Loucy (cell line): ENCODE data around the gene JPH2.

ENCODE experiments used
- H2AFZ ChIP-seq: fragments of 200-600 bp; sonication (generic); 2 replicates; pipeline ENCODE4 v1.6.0; 2016; ENCODE audit warnings: antibody characterized with exemption, mild to moderate bottlenecking, low read length, moderate library complexity
- H3F3A ChIP-seq: fragments of 200-600 bp; 2 replicates; pipeline ENCODE4 v1.6.0; 2016; ENCODE audit warnings: antibody characterized with exemption, low read depth, mild to moderate bottlenecking
- H3K27me3 ChIP-seq: fragments of 200-600 bp; sonication (generic); 2 replicates; pipeline ENCODE4 v1.6.1; 2014; ENCODE audit warnings: low read length, mild to moderate bottlenecking; ENCODE audit not compliant: insufficient read depth, poor library complexity, severe bottlenecking
- H3K36me3 ChIP-seq: fragments of 200-600 bp; sonication (generic); 2 replicates; pipeline ENCODE4 v1.6.1; 2016; ENCODE audit warnings: low read length; ENCODE audit not compliant: insufficient read depth
- H3K4me1 ChIP-seq: fragments of 200-600 bp; sonication (generic); 2 replicates; pipeline ENCODE4 v1.5.1; 2014; ENCODE audit warnings: low read length, mild to moderate bottlenecking; ENCODE audit not compliant: insufficient read depth, poor library complexity, severe bottlenecking
- H3K4me2 ChIP-seq: fragments of 200-600 bp; sonication (generic); 2 replicates; pipeline ENCODE4 v1.6.0; 2014; ENCODE audit warnings: antibody characterized with exemption, low read length, low read depth, mild to moderate bottlenecking; ENCODE audit not compliant: poor library complexity, severe bottlenecking
- H3K4me3 ChIP-seq: fragments of 200-600 bp; sonication (generic); 2 replicates; pipeline ENCODE4 v1.5.1; 2014; ENCODE audit warnings: low read length, mild to moderate bottlenecking, mixed read lengths; ENCODE audit not compliant: poor library complexity, severe bottlenecking
- H3K79me2 ChIP-seq: fragments of 200-600 bp; sonication (generic); 2 replicates; pipeline ENCODE4 v1.6.1; 2014; ENCODE audit warnings: low read length; ENCODE audit not compliant: insufficient read depth
- H3K9ac ChIP-seq: fragments of 200-600 bp; sonication (generic); 2 replicates; pipeline ENCODE4 v1.6.0; 2014; ENCODE audit warnings: mild to moderate bottlenecking, low read depth, low read length, moderate library complexity; ENCODE audit not compliant: poor library complexity, severe bottlenecking
- H3K9me2 ChIP-seq: fragments of 200-600 bp; sonication (generic); replicated peaks from 2 replicates; pipeline ENCODE4 v1.6.1; 2016; ENCODE audit warnings: low read depth, low read length, mixed read lengths
- H3K9me3 ChIP-seq: fragments of 200-600 bp; sonication (generic); 2 replicates; pipeline ENCODE4 v1.6.1; 2014; ENCODE audit warnings: mild to moderate bottlenecking, antibody characterized with exemption, low read length, low read depth; ENCODE audit not compliant: insufficient read depth
- H4K20me1 ChIP-seq: fragments of 200-600 bp; sonication (generic); 2 replicates; pipeline ENCODE4 v1.6.0; 2014; ENCODE audit warnings: antibody characterized with exemption, low read length, mild to moderate bottlenecking; ENCODE audit not compliant: insufficient read depth, poor library complexity, severe bottlenecking
- EZH2phosphoT487 ChIP-seq: fragments of 200-600 bp; IDR thresholded peaks from 2 replicates; pipeline ENCODE4 v1.6.1; 2018; ENCODE audit warnings: antibody characterized with exemption, mild to moderate bottlenecking, moderate library complexity, borderline replicate concordance
- TF ChIP-seq, protein P1 (sequence below): fragments of 200-600 bp; sonication (generic); conservative IDR thresholded peaks from 2 replicates; pipeline ENCODE4 v1.5.1; 2014; ENCODE audit warnings: mild to moderate bottlenecking, antibody characterized with exemption, low read length

The JPH2 gene

GRCh38 chr20:44218446-44218845, 31.5 kb upstream of the JPH2 start:
- H4K20me1 ChIP-seq, result no peaks in the 10 kb centered on the region
- H2AFZ ChIP-seq, result no peak overlapping the region

GRCh38 chr20:44217342-44218092, 30.5 kb upstream of the JPH2 start:
- Histone ChIP-seq H3K9me3 (no peaks in the 10 kb centered on the region), H3K9ac (peak overlapping the region; percentile 55), H4K20me1 (no peaks in the 10 kb centered on the region), H3K4me3 (peak overlapping the region; percentile 70), H3K9me2 (no peaks in the 10 kb centered on the region), H3K27me3 (no peaks in the 10 kb centered on the region), H3K36me3 (no peaks in the 10 kb centered on the region), H3K4me1 (peaks cover 24% of the 10 kb centered on the region), H3F3A (peaks cover 6% of the 10 kb centered on the region; the same call in 1 of the 2 replicates), H3K79me2 (no peaks in the 10 kb centered on the region), H3K4me2 (peak overlapping the region; percentile 91), H2AFZ (peak overlapping the region; percentile 66)
- TF ChIP-seq, protein P1, sequence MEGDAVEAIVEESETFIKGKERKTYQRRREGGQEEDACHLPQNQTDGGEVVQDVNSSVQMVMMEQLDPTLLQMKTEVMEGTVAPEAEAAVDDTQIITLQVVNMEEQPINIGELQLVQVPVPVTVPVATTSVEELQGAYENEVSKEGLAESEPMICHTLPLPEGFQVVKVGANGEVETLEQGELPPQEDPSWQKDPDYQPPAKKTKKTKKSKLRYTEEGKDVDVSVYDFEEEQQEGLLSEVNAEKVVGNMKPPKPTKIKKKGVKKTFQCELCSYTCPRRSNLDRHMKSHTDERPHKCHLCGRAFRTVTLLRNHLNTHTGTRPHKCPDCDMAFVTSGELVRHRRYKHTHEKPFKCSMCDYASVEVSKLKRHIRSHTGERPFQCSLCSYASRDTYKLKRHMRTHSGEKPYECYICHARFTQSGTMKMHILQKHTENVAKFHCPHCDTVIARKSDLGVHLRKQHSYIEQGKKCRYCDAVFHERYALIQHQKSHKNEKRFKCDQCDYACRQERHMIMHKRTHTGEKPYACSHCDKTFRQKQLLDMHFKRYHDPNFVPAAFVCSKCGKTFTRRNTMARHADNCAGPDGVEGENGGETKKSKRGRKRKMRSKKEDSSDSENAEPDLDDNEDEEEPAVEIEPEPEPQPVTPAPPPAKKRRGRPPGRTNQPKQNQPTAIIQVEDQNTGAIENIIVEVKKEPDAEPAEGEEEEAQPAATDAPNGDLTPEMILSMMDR, result peak; percentile 100
- TF ChIP-seq EZH2phosphoT487, result no peak

More at GRCh38 chr20:44218446-44218845, 31.5 kb upstream of the JPH2 start:
- H3K79me2 ChIP-seq, result no peaks in the 10 kb centered on the region
- peak overlapping the region; percentile 55 for H3K9ac ChIP-seq
- H3K4me2 ChIP-seq, result peak overlapping the region; percentile 91
- H3K4me1 ChIP-seq, result peaks cover 24% of the 10 kb centered on the region
- TF ChIP-seq EZH2phosphoT487, result no peak
- TF ChIP-seq, protein P1, result no peak
- no peaks in the 10 kb centered on the region for H3K36me3 ChIP-seq
- H3K9me3 ChIP-seq, result no peaks in the 10 kb centered on the region
- peak overlapping the region; percentile 70 for H3K4me3 ChIP-seq
- H3K27me3 ChIP-seq, result no peaks in the 10 kb centered on the region
- no peaks in the 10 kb centered on the region for H3K9me2 ChIP-seq
- peaks cover 6% of the 10 kb centered on the region; the same call in 1 of the 2 replicates for H3F3A ChIP-seq

GRCh38 chr20:44215125-44215524, 28.1 kb upstream of the JPH2 start:
- Histone ChIP-seq H3F3A (peaks cover 6% of the 10 kb centered on the region; the same call in 1 of the 2 replicates), H3K4me1 (peaks cover 34% of the 10 kb centered on the region), H3K4me2 (no peak overlapping the region), H3K9me3 (no peaks in the 10 kb centered on the region), H3K79me2 (peaks cover 12% of the 10 kb centered on the region), H2AFZ (no peak overlapping the region), H3K9ac (no peak overlapping the region), H3K4me3 (no peak overlapping the region), H4K20me1 (peaks cover 3% of the 10 kb centered on the region), H3K36me3 (no peaks in the 10 kb centered on the region), H3K27me3 (no peaks in the 10 kb centered on the region), H3K9me2 (no peaks in the 10 kb centered on the region)
- TF ChIP-seq, protein P1, result peak; percentile 97
- no peak for TF ChIP-seq EZH2phosphoT487
